ENCODE measurements around the gene LCNL1.

Gene LCNL1

GRCh38 chr9:136960212-136960937 is 22.4 kb upstream of the LCNL1 start:
- DNase-seq, result no peak

- DNase-seq, result no peak
Observed at GRCh38 chr9:136960938-136961275, 21.9 kb upstream of the LCNL1 start.

- DNase-seq, result no peak
Observed at GRCh38 chr9:136961279-136962065, 21.3 kb upstream of the LCNL1 start.

- DNase-seq, result no peak
Observed at GRCh38 chr9:136962163-136962562, 20.6 kb upstream of the LCNL1 start.

GRCh38 chr9:136962701-136963248 is 20.0 kb upstream of the LCNL1 start:
- DNase-seq, result no peak

- DNase-seq, result no peak
Observed at GRCh38 chr9:136963341-136963740, 19.5 kb upstream of the LCNL1 start.

GRCh38 chr9:136963751-136964150 is 19.0 kb upstream of the LCNL1 start:
- no peak for DNase-seq

GRCh38 chr9:136964171-136964689 is 18.6 kb upstream of the LCNL1 start:
- no peak for DNase-seq

- no peak for DNase-seq
Observed at GRCh38 chr9:136964833-136965422, 17.9 kb upstream of the LCNL1 start.

GRCh38 chr9:136965771-136966484 is 16.9 kb upstream of the LCNL1 start:
- no peak for DNase-seq

GRCh38 chr9:136968333-136969127 is 14.3 kb upstream of the LCNL1 start:
- DNase-seq, result no peak

- no peak for DNase-seq
Observed at GRCh38 chr9:136969150-136969549, 13.6 kb upstream of the LCNL1 start.

- DNase-seq, result no peak
Observed at GRCh38 chr9:136969774-136970173, 13.0 kb upstream of the LCNL1 start.

GRCh38 chr9:136970361-136970760 is 12.4 kb upstream of the LCNL1 start:
- DNase-seq, result no peak

GRCh38 chr9:136971746-136972145 is 11.0 kb upstream of the LCNL1 start:
- no peak for DNase-seq

GRCh38 chr9:136972335-136972734 is 10.5 kb upstream of the LCNL1 start:
- no peak for DNase-seq

- DNase-seq, result no peak
Observed at GRCh38 chr9:136972743-136973142, 10.1 kb upstream of the LCNL1 start.

- no peak for DNase-seq
Observed at GRCh38 chr9:136973618-136974617, 8.9 kb upstream of the LCNL1 start.

- no peak for DNase-seq
Observed at GRCh38 chr9:136974817-136975535, 7.8 kb upstream of the LCNL1 start.

- peak; percentile 26 for DNase-seq
Observed at GRCh38 chr9:136975644-136976043, 7.1 kb upstream of the LCNL1 start.

Measured in T-helper 9 cell (primary cell).